GM06990 (cell line): ENCODE data around the gene DENND2A.

Source experiments
- DNase-seq: peaks from one replicate; pipeline ENCODE4 v3.0.0-alpha.2; 2011; ENCODE audit not compliant: insufficient read length; ENCODE audit errors: extremely low read depth
- H3K27me3 ChIP-seq: replicated peaks from 2 replicates; pipeline ENCODE4 v1.6.0; 2011; ENCODE audit warnings: low read length; ENCODE audit not compliant: control insufficient read depth, insufficient read depth
- H3K36me3 ChIP-seq: 2 replicates; pipeline ENCODE4 v1.5.1; 2011; ENCODE audit warnings: low read length; ENCODE audit not compliant: control insufficient read depth, insufficient read depth
- H3K4me3 ChIP-seq: replicated peaks from 2 replicates; pipeline ENCODE4 v1.5.1; 2011; ENCODE audit warnings: low read depth, mild to moderate bottlenecking, control low read depth, low read length
- TF ChIP-seq, protein P1 (sequence below): IDR thresholded peaks from 2 replicates; pipeline ENCODE4 v1.5.1; 2011; ENCODE audit warnings: low read length, control low read depth, mild to moderate bottlenecking, inconsistent platforms; ENCODE audit not compliant: insufficient read depth, poor library complexity, severe bottlenecking

DENND2A gene

DNA sequence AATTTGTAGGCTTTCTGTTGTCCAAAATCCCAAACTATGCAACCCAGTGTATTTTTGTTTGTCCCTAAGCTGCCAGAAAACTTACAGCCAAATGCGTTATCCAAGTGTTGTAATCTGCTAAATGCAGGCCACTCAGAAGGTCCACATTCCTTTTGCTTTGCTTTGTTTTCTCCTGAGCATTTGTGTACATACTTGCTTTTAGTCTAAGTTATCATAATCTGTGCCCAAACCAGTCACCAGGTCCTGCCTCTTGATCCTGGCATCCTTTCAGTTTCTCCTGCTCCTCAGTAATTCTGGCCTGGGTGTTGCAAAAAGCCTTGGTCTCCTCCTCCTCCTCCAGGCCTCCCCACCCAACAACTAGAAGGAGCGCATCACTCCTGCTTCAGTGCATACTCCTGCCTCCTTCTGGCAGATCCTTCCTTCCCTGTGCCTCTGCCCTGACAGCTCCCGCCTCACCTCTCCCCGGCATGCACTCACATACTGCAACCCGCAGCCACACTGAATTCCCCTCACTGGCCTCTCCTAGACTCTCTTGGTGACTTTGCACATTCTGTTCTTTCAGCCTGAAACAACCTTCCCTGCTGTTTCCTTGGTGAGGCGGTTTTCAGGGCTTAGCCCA lies 2.3 kb downstream of the DENND2A start:
- no peak for DNase-seq
- H3K4me3 ChIP-seq, result no peak overlapping the region
- TF ChIP-seq, protein P1, sequence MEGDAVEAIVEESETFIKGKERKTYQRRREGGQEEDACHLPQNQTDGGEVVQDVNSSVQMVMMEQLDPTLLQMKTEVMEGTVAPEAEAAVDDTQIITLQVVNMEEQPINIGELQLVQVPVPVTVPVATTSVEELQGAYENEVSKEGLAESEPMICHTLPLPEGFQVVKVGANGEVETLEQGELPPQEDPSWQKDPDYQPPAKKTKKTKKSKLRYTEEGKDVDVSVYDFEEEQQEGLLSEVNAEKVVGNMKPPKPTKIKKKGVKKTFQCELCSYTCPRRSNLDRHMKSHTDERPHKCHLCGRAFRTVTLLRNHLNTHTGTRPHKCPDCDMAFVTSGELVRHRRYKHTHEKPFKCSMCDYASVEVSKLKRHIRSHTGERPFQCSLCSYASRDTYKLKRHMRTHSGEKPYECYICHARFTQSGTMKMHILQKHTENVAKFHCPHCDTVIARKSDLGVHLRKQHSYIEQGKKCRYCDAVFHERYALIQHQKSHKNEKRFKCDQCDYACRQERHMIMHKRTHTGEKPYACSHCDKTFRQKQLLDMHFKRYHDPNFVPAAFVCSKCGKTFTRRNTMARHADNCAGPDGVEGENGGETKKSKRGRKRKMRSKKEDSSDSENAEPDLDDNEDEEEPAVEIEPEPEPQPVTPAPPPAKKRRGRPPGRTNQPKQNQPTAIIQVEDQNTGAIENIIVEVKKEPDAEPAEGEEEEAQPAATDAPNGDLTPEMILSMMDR, result no peak
- peaks cover 5% of the 10 kb centered on the region for H3K27me3 ChIP-seq
- no peaks in the 10 kb centered on the region for H3K36me3 ChIP-seq

DNA sequence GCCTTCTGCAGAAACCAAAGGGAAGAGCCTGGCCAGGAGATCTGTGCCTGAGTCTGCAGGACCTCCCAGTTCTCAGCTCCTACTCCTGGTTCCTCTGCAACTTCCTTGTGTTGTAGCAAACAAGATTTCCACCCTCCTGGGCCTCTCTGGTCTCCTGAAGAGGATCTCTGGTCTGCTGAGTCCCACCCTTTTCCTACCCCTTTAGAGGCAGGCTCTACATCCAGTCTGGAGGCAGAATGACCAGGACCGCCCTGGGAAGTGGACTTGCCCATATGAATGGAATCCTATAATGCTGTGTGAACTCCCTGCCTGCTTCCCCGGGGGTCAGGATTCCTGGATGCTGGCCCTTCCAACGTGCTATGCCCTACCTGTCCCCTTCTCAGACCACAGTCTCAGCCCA lies 3.2 kb downstream of the DENND2A start:
- peaks cover 5% of the 10 kb centered on the region for H3K27me3 ChIP-seq
- no peaks in the 10 kb centered on the region for H3K36me3 ChIP-seq
- TF ChIP-seq, protein P1, result no peak
- no peak for DNase-seq
- no peak overlapping the region for H3K4me3 ChIP-seq

GRCh38 chr7:140635816-140636215 lies 4.8 kb downstream of the DENND2A start:
- H3K27me3 ChIP-seq, result peaks cover 5% of the 10 kb centered on the region
- TF ChIP-seq, protein P1, result no peak
- DNase-seq, result no peak
- H3K36me3 ChIP-seq, result no peaks in the 10 kb centered on the region
- no peak overlapping the region for H3K4me3 ChIP-seq

GRCh38 chr7:140635345-140635744 lies 5.3 kb downstream of the DENND2A start:
- Histone ChIP-seq H3K4me3 (no peak overlapping the region), H3K27me3 (peaks cover 5% of the 10 kb centered on the region), H3K36me3 (no peaks in the 10 kb centered on the region)
- TF ChIP-seq, protein P1, result no peak
- DNase-seq, result no peak

DNA sequence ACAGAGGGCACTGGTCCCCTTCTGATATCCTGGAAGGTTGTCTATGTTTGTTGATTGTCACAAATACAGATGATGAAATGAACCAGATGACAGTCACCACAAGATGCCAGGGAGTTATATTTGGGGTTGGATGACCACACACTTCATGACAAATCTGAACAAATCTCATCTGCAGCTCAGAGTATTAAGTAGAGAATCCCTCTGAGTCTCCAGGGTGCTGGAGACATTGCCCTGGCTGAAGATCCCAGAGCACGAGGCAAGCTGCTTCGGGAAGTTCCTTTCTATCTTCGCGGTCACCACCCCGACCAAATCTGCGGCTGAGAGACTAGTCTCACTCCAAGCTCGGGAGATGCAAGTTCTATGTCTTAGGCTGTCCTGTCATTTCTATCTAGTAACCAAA lies 9.0 kb downstream of the DENND2A start:
- Histone ChIP-seq H3K27me3 (no peaks in the 10 kb centered on the region; the same call in 1 of the 2 replicates), H3K4me3 (no peak overlapping the region), H3K36me3 (no peaks in the 10 kb centered on the region)
- no peak for DNase-seq
- TF ChIP-seq, protein P1, result no peak

DNA sequence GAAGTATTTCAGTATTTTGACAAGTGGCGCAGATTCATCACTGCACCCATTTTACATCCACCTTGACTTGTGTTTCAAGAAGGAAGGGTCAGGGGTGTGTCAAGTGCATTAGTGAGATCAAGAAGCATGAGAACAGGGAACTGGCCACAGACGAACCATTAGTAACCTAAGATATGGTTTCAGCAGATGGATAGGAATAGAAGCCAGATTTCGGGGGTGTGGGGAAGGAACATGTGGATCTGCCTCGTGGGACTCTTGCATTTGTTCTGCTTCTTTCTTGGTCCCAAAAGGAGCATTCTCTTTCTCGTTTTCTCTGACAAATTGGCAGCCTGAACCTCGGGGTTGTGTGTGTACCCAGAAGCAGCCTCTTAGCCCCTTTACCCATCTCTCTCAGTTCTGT lies 9.6 kb downstream of the DENND2A start:
- TF ChIP-seq, protein P1, result no peak
- Histone ChIP-seq H3K4me3 (no peak overlapping the region), H3K36me3 (no peaks in the 10 kb centered on the region), H3K27me3 (no peaks in the 10 kb centered on the region; the same call in none of the 2 replicates)
- DNase-seq, result no peak
